ENCODE measurements around the gene DDO. TPM values are rescaled to one million over a fixed set of nuclear protein-coding genes. Genes with fewer than 3 reads are reported as not detected.

The DDO gene
- polyA plus RNA-seq, 10 donors: 0.12 to 1.9 (median 0.44) TPM; not detected in 1

- no peak for DNase-seq
These were observed 6.5 kb upstream of the DDO start for GRCh38 chr6:110421749-110422443.

GRCh38 chr6:110419028-110419739 is 3.8 kb upstream of the DDO start:
- DNase-seq: no peak

GRCh38 chr6:110418594-110418993 is 3.2 kb upstream of the DDO start:
- no peak for DNase-seq

GRCh38 chr6:110414669-110415068 is 706 bp downstream of the DDO start:
- no peak for DNase-seq

GRCh38 chr6:110412360-110412759 is 3.0 kb downstream of the DDO start:
- no peak for DNase-seq

GRCh38 chr6:110410511-110410910 is 4.9 kb downstream of the DDO start:
- no peak for DNase-seq

- DNase-seq: no peak
These were observed 5.6 kb downstream of the DDO start for GRCh38 chr6:110409794-110410193.

GRCh38 chr6:110408901-110409300 is 6.5 kb downstream of the DDO start:
- DNase-seq: no peak

- no peak for DNase-seq
These were observed 10.8 kb downstream of the DDO start for GRCh38 chr6:110404607-110405006.

GRCh38 chr6:110401585-110402176 is 13.7 kb downstream of the DDO start:
- no peak for DNase-seq

GRCh38 chr6:110400208-110400607 is 15.2 kb downstream of the DDO start:
- DNase-seq: no peak

- peak in 1 of 3 donors; percentile 57 for DNase-seq
These were observed 15.9 kb downstream of the DDO start for GRCh38 chr6:110399219-110400071.

- no peak for DNase-seq
These were observed 16.6 kb downstream of the DDO start for GRCh38 chr6:110398778-110399177.

GRCh38 chr6:110395221-110395620 is 20.2 kb downstream of the DDO start:
- no peak for DNase-seq

GRCh38 chr6:110394409-110394808 is 21.0 kb downstream of the DDO start:
- no peak for DNase-seq

GRCh38 chr6:110392727-110393126 is 22.6 kb downstream of the DDO start:
- DNase-seq: no peak

GRCh38 chr6:110390404-110390803 is 25.0 kb downstream of the DDO start:
- DNase-seq: no peak

GRCh38 chr6:110389689-110390382 is 25.5 kb downstream of the DDO start:
- DNase-seq: no peak

- DNase-seq: no peak
These were observed 27.4 kb downstream of the DDO start for GRCh38 chr6:110387986-110388385.

- no peak for DNase-seq
These were observed 29.9 kb downstream of the DDO start for GRCh38 chr6:110385458-110385863.

- no peak for DNase-seq
These were observed 36.8 kb downstream of the DDO start for GRCh38 chr6:110378552-110378951.

GRCh38 chr6:110369066-110369465 is 46.3 kb downstream of the DDO start:
- DNase-seq: no peak

Data from muscle of back (tissue), 11 donors.